SK-N-SH treated with all-trans-retinoic acid at 6 μM for 48 hours (cell line): Measurements from ENCODE around the gene ARID3A.

ENCODE experiments used
- CREB5 ChIP-seq: fragments of 250-450 bp; sonication (Bioruptor Pico); IDR thresholded peaks from 2 replicates; pipeline ENCODE4 v1.5.1; 2020; ENCODE audit warnings: low read depth, mild to moderate bottlenecking, moderate library complexity
- ESRRG ChIP-seq: fragments of 250-450 bp; sonication (Bioruptor Pico); IDR thresholded peaks from 2 replicates; pipeline ENCODE4 v1.6.1; 2021; ENCODE audit warnings: mild to moderate bottlenecking
- GLIS3 ChIP-seq: fragments of 250-450 bp; sonication (Bioruptor Pico); IDR thresholded peaks from 2 replicates; pipeline ENCODE4 v1.5.0; 2020; ENCODE audit warnings: mild to moderate bottlenecking, moderate library complexity
- ISL1 ChIP-seq: fragments of 250-450 bp; sonication (Bioruptor Pico); IDR thresholded peaks from 2 replicates; pipeline ENCODE4 v2.1.2; 2022; ENCODE audit warnings: mild to moderate bottlenecking, moderate library complexity
- OSR1 ChIP-seq: fragments of 250-450 bp; sonication (Bioruptor Pico); IDR thresholded peaks from 2 replicates; pipeline ENCODE4 v1.8.0; 2022; ENCODE audit warnings: moderate library complexity, mild to moderate bottlenecking, inconsistent platforms
- PPARA ChIP-seq: fragments of 250-450 bp; sonication (Bioruptor Pico); IDR thresholded peaks from 2 replicates; pipeline ENCODE4 v1.5.0; 2020; ENCODE audit warnings: mild to moderate bottlenecking, borderline replicate concordance
- RARB ChIP-seq: fragments of 250-450 bp; sonication (Bioruptor Pico); IDR thresholded peaks from 2 replicates; pipeline ENCODE4 v1.8.0; 2021; ENCODE audit warnings: mild to moderate bottlenecking, moderate library complexity
- ZFP3 ChIP-seq: fragments of 250-450 bp; sonication (Bioruptor Pico); IDR thresholded peaks from 2 replicates; pipeline ENCODE4 v1.5.0; 2020; ENCODE audit warnings: mild to moderate bottlenecking, moderate library complexity
- ZFP30 ChIP-seq: fragments of 450-650 bp; formaldehyde crosslinking; IDR thresholded peaks from 2 replicates; pipeline ENCODE4 v1.5.0; 2022; ENCODE audit warnings: mild to moderate bottlenecking, moderate library complexity
- ZNF565 ChIP-seq: fragments of 450-650 bp; formaldehyde crosslinking; conservative IDR thresholded peaks from 2 replicates; pipeline ENCODE4 v1.5.0; 2020; ENCODE audit warnings: low read depth, mild to moderate bottlenecking, moderate library complexity
- TF ChIP-seq, protein P1 (sequence below): fragments of 250-450 bp; sonication (Bioruptor Pico); IDR thresholded peaks from 2 replicates; pipeline ENCODE4 v1.8.0; 2020; ENCODE audit warnings: mild to moderate bottlenecking, moderate library complexity, borderline replicate concordance
- TF ChIP-seq, protein P2 (sequence below): fragments of 250-450 bp; sonication (Bioruptor Pico); IDR thresholded peaks from 2 replicates; pipeline ENCODE4 v1.5.1; 2021; ENCODE audit warnings: mild to moderate bottlenecking, moderate library complexity

- TF ChIP-seq ZFP3 (CRISPR knock-in tag) (no peak), PPARA (no peak), ZFP30 (no peak), CREB5 (CRISPR knock-in tag) (no peak), ESRRG (CRISPR knock-in tag) (no peak), RARB (CRISPR knock-in tag) (no peak), GLIS3 (CRISPR knock-in tag) (no peak), ISL1 (no peak), OSR1 (CRISPR knock-in tag) (no peak), ZNF565 (CRISPR knock-in tag) (no peak)
- TF ChIP-seq, protein P1, sequence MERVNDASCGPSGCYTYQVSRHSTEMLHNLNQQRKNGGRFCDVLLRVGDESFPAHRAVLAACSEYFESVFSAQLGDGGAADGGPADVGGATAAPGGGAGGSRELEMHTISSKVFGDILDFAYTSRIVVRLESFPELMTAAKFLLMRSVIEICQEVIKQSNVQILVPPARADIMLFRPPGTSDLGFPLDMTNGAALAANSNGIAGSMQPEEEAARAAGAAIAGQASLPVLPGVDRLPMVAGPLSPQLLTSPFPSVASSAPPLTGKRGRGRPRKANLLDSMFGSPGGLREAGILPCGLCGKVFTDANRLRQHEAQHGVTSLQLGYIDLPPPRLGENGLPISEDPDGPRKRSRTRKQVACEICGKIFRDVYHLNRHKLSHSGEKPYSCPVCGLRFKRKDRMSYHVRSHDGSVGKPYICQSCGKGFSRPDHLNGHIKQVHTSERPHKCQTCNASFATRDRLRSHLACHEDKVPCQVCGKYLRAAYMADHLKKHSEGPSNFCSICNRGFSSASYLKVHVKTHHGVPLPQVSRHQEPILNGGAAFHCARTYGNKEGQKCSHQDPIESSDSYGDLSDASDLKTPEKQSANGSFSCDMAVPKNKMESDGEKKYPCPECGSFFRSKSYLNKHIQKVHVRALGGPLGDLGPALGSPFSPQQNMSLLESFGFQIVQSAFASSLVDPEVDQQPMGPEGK: no peak
- TF ChIP-seq, protein P2, sequence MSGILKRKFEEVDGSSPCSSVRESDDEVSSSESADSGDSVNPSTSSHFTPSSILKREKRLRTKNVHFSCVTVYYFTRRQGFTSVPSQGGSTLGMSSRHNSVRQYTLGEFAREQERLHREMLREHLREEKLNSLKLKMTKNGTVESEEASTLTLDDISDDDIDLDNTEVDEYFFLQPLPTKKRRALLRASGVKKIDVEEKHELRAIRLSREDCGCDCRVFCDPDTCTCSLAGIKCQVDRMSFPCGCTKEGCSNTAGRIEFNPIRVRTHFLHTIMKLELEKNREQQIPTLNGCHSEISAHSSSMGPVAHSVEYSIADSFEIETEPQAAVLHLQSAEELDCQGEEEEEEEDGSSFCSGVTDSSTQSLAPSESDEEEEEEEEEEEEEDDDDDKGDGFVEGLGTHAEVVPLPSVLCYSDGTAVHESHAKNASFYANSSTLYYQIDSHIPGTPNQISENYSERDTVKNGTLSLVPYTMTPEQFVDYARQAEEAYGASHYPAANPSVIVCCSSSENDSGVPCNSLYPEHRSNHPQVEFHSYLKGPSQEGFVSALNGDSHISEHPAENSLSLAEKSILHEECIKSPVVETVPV (CRISPR knock-in tag): no peak
These were observed 7.7 kb downstream of the ARID3A start for GRCh38 chr19:933553-933882.
